GM12878 (cell line): ENCODE results near the gene RPS6KA4.

ENCODE experiments used
- CEBPB ChIP-seq, 2 experiments: fragments of 150-350 bp in 1 of 2; IDR thresholded peaks; 2 replicates each; pipeline ENCODE4 v1.6.1; 2012 to 2014; ENCODE audit warnings: low read depth in 2 of 2, low read length in 2 of 2, borderline replicate concordance in 1 of 2, inconsistent platforms in 1 of 2
- CREB1 ChIP-seq: IDR thresholded peaks from 2 replicates; pipeline ENCODE4 v1.6.1; 2012; ENCODE audit warnings: low read depth, mild to moderate bottlenecking, inconsistent platforms
- EZH2 ChIP-seq: IDR thresholded peaks from 2 replicates; pipeline ENCODE4 v1.6.1; 2012; ENCODE audit warnings: low read depth, mild to moderate bottlenecking, control low read depth, inconsistent platforms, low read length, borderline replicate concordance; ENCODE audit not compliant: control insufficient read depth
- PML ChIP-seq: IDR thresholded peaks from 2 replicates; pipeline ENCODE4 v1.6.1; 2012; ENCODE audit warnings: low read length, inconsistent platforms
- TAF1 ChIP-seq: IDR thresholded peaks from 2 replicates; pipeline ENCODE4 v1.6.1; 2011; ENCODE audit warnings: mild to moderate bottlenecking, low read depth, low read length, borderline replicate concordance
- TCF12 ChIP-seq: IDR thresholded peaks from 2 replicates; pipeline ENCODE4 v1.6.1; 2011; ENCODE audit warnings: low read depth, mild to moderate bottlenecking, low read length
- TF ChIP-seq, protein P1 (sequence below), 3 experiments: IDR thresholded peaks in 2 of 3; conservative IDR thresholded peaks in 1 of 3; 2 replicates each; pipeline ENCODE4 v1.5.1; 2011; ENCODE audit warnings: low read depth in 3 of 3, low read length in 3 of 3, mild to moderate bottlenecking in 3 of 3, control low read depth in 2 of 3, moderate library complexity in 2 of 3, inconsistent platforms in 1 of 3, mixed read lengths in 1 of 3; ENCODE audit not compliant: control insufficient read depth in 2 of 3, insufficient read depth in 1 of 3; ENCODE audit errors: extremely low read depth in 1 of 3
- TF ChIP-seq, protein P2 (sequence below): fragments of 450-650 bp; IDR thresholded peaks from 2 replicates; pipeline ENCODE4 v1.6.1; 2017; ENCODE audit warnings: mild to moderate bottlenecking, moderate library complexity

DNA sequence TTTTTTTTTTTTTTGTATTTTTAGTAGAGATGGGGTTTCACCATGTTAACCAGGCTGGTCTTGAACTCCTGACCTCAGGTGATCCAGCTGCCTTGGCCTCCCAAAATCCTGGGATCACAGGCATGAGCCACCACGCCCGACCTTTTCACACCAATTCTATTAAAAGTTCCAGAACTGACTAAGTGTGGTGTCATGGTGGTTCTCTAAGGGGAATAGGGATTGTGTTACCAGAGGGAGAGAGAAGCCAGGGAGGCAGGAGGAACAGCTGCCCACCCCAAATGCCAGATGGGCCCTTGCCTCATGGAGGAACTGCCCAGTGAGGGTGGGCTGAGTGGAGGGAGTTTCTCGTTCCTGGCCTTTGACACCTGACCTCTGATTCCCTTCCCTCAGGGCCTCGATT lies 5.9 kb downstream of the RPS6KA4 start:
- TF ChIP-seq, protein P1, sequence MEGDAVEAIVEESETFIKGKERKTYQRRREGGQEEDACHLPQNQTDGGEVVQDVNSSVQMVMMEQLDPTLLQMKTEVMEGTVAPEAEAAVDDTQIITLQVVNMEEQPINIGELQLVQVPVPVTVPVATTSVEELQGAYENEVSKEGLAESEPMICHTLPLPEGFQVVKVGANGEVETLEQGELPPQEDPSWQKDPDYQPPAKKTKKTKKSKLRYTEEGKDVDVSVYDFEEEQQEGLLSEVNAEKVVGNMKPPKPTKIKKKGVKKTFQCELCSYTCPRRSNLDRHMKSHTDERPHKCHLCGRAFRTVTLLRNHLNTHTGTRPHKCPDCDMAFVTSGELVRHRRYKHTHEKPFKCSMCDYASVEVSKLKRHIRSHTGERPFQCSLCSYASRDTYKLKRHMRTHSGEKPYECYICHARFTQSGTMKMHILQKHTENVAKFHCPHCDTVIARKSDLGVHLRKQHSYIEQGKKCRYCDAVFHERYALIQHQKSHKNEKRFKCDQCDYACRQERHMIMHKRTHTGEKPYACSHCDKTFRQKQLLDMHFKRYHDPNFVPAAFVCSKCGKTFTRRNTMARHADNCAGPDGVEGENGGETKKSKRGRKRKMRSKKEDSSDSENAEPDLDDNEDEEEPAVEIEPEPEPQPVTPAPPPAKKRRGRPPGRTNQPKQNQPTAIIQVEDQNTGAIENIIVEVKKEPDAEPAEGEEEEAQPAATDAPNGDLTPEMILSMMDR (IDR thresholded peaks at IDR 0.05 in 2 of 3, conservative IDR thresholded peaks at IDR 0.05 in 1 of 3; ENCODE audit: control insufficient read depth in 2 of 3, extremely low read depth in 1 of 3, insufficient read depth in 1 of 3, low read depth in 3 of 3, low read length in 3 of 3), result no peak
- TF ChIP-seq TCF12 (no peak), EZH2 (no peak), TAF1 (no peak), CREB1 (no peak), CEBPB (IDR thresholded peaks at IDR 0.05; ENCODE audit: borderline replicate concordance in 1 of 2, low read depth in 2 of 2, low read length in 2 of 2) (no peak), PML (no peak)
- TF ChIP-seq, protein P2, sequence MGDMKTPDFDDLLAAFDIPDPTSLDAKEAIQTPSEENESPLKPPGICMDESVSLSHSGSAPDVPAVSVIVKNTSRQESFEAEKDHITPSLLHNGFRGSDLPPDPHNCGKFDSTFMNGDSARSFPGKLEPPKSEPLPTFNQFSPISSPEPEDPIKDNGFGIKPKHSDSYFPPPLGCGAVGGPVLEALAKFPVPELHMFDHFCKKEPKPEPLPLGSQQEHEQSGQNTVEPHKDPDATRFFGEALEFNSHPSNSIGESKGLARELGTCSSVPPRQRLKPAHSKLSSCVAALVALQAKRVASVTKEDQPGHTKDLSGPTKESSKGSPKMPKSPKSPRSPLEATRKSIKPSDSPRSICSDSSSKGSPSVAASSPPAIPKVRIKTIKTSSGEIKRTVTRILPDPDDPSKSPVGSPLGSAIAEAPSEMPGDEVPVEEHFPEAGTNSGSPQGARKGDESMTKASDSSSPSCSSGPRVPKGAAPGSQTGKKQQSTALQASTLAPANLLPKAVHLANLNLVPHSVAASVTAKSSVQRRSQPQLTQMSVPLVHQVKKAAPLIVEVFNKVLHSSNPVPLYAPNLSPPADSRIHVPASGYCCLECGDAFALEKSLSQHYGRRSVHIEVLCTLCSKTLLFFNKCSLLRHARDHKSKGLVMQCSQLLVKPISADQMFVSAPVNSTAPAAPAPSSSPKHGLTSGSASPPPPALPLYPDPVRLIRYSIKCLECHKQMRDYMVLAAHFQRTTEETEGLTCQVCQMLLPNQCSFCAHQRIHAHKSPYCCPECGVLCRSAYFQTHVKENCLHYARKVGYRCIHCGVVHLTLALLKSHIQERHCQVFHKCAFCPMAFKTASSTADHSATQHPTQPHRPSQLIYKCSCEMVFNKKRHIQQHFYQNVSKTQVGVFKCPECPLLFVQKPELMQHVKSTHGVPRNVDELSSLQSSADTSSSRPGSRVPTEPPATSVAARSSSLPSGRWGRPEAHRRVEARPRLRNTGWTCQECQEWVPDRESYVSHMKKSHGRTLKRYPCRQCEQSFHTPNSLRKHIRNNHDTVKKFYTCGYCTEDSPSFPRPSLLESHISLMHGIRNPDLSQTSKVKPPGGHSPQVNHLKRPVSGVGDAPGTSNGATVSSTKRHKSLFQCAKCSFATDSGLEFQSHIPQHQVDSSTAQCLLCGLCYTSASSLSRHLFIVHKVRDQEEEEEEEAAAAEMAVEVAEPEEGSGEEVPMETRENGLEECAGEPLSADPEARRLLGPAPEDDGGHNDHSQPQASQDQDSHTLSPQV, result no peak
